Measurements from ENCODE around the gene MLEC. TPM values are rescaled to one million over a fixed set of nuclear protein-coding genes. Genes with fewer than 3 reads are reported as not detected.

Gene MLEC
- total RNA-seq, 1 experiment from 2014 or later, result 181 TPM

DNA sequence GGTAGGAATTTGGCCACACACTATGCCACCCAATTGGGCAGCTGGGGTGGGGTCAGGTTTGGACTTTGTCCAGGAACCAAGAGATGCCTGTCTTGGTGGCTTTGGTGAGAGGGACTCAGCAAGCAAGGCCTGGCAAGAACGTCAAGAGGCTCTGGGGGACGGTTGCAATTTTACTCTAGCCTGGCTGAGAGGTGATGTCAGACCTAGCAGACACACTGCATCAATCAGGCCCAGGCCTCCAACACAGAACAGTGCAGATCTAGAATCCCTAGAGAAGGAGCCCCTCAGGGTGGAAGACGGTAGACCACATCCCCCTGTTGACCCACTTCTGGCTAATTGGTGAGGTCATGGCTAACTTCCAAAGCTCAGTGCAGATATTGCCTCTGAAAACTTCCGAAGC is 21.7 kb downstream of the MLEC start:
- no peak overlapping the region for H3K4me2 ChIP-seq (ENCODE audit: insufficient read depth, insufficient read length, low read length)
- no peak overlapping the region for H2AK5ac ChIP-seq (ENCODE audit: insufficient read length, low read length)
- no peak overlapping the region for H4K91ac ChIP-seq (ENCODE audit: insufficient read length, low read depth, low read length)
- Mint-ChIP-seq H3K27me3 (ENCODE audit: low read depth) (no peaks in the 10 kb centered on the region; the same call in 1 of the 2 replicates), H3K4me1 (peaks cover 17 to 19% of the 10 kb centered on the region in 2 experiments), H3K27ac (no peak overlapping the region), H3K4me3 (no peak overlapping the region), H3K36me3 (ENCODE audit: insufficient read depth in 1 of 3, low read depth in 3 of 3) (peaks cover 4 to 18% (median 7%) of the 10 kb centered on the region in 3 experiments), H3K9me3 (no peaks in the 10 kb centered on the region)
- H3K79me1 ChIP-seq (ENCODE audit: insufficient read depth, low read depth, low read length, poor library complexity, severe bottlenecking), result no peaks in the 10 kb centered on the region
- H2AFZ ChIP-seq (ENCODE audit: low read length), result no peak overlapping the region
- no peaks in the 10 kb centered on the region; the same call in 1 of the 2 replicates for H3K79me2 ChIP-seq (ENCODE audit: insufficient read depth, low read length)
- no peaks in the 10 kb centered on the region; the same call in 1 of the 2 replicates for H3K4me1 ChIP-seq (ENCODE audit: insufficient read depth, low read length)
- no peak overlapping the region for H3K4ac ChIP-seq (ENCODE audit: low read depth, low read length)
- H3K23me2 ChIP-seq (ENCODE audit: insufficient read length, low read depth, low read length, poor library complexity, severe bottlenecking), result peaks cover 7% of the 10 kb centered on the region
- DNase-seq, result no peak
- WGBS (ENCODE audit: extremely low coverage, insufficient read length, low lambda C conversion rate), result no CpG with 5 or more reads among the region's 4 CpGs
- no peak overlapping the region for H2BK120ac ChIP-seq (ENCODE audit: low read depth, low read length, poor library complexity, severe bottlenecking)
- H3K27me3 ChIP-seq (ENCODE audit: insufficient read depth, low read length), result no peaks in the 10 kb centered on the region
- no peak overlapping the region for H3T11ph ChIP-seq (ENCODE audit: low read length)
- TF ChIP-seq, protein P1, sequence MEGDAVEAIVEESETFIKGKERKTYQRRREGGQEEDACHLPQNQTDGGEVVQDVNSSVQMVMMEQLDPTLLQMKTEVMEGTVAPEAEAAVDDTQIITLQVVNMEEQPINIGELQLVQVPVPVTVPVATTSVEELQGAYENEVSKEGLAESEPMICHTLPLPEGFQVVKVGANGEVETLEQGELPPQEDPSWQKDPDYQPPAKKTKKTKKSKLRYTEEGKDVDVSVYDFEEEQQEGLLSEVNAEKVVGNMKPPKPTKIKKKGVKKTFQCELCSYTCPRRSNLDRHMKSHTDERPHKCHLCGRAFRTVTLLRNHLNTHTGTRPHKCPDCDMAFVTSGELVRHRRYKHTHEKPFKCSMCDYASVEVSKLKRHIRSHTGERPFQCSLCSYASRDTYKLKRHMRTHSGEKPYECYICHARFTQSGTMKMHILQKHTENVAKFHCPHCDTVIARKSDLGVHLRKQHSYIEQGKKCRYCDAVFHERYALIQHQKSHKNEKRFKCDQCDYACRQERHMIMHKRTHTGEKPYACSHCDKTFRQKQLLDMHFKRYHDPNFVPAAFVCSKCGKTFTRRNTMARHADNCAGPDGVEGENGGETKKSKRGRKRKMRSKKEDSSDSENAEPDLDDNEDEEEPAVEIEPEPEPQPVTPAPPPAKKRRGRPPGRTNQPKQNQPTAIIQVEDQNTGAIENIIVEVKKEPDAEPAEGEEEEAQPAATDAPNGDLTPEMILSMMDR (conservative IDR thresholded peaks at IDR 0.05), result no peak
- H3K9me3 ChIP-seq (ENCODE audit: control insufficient read depth, low read depth, low read length), result no peaks in the 10 kb centered on the region
- no peak overlapping the region for H4K8ac ChIP-seq (replicated peaks; ENCODE audit: insufficient read length, low read depth, low read length)
- H3K9ac ChIP-seq (ENCODE audit: extremely low read depth, insufficient read length, low read length), result no peak overlapping the region
- no peak overlapping the region for H3K27ac ChIP-seq (ENCODE audit: insufficient read length, low read depth, low read length)
- H4K5ac ChIP-seq (ENCODE audit: insufficient read length, low read depth, low read length), result no peak overlapping the region
- H3K18ac ChIP-seq (ENCODE audit: insufficient read length, low read depth, low read length), result no peak overlapping the region
- no peak overlapping the region for H3K56ac ChIP-seq (ENCODE audit: insufficient read length, low read depth, low read length)
- no peak overlapping the region for H2BK20ac ChIP-seq (ENCODE audit: low read depth, low read length, poor library complexity, severe bottlenecking)
- no peak overlapping the region for H2BK12ac ChIP-seq (ENCODE audit: insufficient read length, low read depth, low read length)
- H2BK15ac ChIP-seq (ENCODE audit: low read depth, low read length), result no peak overlapping the region
- H3K14ac ChIP-seq (ENCODE audit: insufficient read depth, low read length), result no peak overlapping the region
- H2BK5ac ChIP-seq (ENCODE audit: insufficient read length, low read length), result no peak overlapping the region
- no peak overlapping the region for H3K23ac ChIP-seq (ENCODE audit: insufficient read length, low read depth, low read length)
- no peaks in the 10 kb centered on the region for H4K20me1 ChIP-seq (ENCODE audit: control insufficient read depth, insufficient read depth, insufficient read length)
